ENCODE data around the gene GTPBP8. TPM values are rescaled to one million over a fixed set of nuclear protein-coding genes. Genes with fewer than 3 reads are reported as not detected.

The GTPBP8 gene
- total RNA-seq, 1 donor = 33.4 TPM

DNA sequence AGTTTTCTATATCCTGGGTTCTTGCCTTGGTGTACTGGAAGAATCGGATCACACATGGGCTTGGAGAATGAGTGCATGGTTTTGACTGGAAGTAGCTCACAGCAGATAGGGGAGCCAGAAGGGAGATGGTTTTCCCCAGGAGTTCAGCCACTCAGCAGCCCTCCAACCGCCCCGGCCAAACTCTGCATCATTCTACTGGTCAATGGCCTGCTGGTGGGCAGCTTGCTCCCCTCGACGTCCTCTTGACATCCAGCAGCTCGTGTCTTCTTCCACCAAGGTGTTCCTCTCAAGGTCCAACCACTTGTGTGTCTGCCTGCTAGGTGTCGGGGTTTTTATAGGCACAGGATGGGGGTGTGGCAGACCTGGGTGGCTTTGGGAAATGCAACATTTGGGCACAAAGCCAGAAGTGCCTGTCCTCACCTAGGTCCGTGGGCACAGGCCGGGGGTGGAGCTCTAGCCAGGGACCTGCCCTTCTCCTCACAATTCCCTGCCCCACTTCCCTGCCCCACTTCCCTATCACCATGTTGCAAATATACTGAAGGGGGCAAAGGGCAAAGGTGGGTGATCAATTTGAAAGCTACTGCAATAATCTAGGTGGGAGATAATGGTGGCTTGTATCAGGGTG, 3.0 kb upstream of the GTPBP8 start:
- no peak for TF ChIP-seq CTCF (IDR thresholded peaks at IDR 0.05; ENCODE audit: insufficient read depth, low read length)
- no peak overlapping the region for H3K4me3 ChIP-seq (ENCODE audit: low read depth, low read length)
- no peak for DNase-seq (ENCODE audit: low read depth)

GRCh38 chr3:112995800-112996199, 5.0 kb downstream of the GTPBP8 start:
- TF ChIP-seq CTCF (IDR thresholded peaks at IDR 0.05; ENCODE audit: insufficient read depth, low read length) = no peak
- no peak for DNase-seq (ENCODE audit: low read depth)
- H3K4me3 ChIP-seq (ENCODE audit: low read depth, low read length) = no peak overlapping the region

DNA sequence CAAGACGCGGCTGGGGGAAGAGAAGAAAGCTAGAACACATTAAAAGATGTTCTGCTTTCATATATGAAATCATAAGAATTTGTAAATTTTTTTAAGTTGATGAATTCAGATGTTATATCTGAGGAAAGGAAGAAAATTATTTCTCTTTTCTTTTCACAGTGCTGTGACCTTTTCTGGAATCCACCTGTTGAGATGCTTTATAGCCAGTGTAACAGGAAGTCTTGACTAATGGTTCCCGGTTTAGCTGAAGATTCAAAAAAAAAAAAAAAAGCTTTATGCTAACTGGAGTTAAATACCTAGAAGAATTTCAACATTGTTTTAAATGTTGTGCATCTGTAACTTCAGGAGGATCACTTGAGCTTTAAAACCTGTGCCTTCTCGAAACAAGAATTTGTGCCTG, 9.9 kb downstream of the GTPBP8 start:
- no peak for TF ChIP-seq CTCF (IDR thresholded peaks at IDR 0.05; ENCODE audit: insufficient read depth, low read length)
- DNase-seq (ENCODE audit: low read depth) = no peak

DNA sequence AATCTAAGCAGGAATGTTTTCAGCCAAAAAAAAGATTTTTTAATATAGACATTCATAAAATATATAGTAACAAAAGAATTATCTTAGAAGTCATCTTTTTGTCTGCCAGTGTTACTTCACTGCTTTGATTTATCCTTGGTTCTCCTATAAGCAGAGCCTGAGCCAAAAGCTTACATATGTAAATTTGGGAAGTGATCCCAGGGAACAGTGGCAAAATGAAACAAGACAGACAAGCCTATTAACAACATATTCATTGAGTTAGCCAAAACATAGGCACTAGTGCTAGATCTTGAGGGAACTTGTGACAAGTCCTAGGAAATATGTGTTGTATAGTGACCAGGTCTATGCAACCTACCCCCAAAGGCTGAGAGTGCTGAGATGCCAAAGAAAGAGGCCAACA, 11.3 kb downstream of the GTPBP8 start:
- no peak for TF ChIP-seq CTCF (IDR thresholded peaks at IDR 0.05; ENCODE audit: insufficient read depth, low read length)
- no peak overlapping the region for H3K4me3 ChIP-seq (ENCODE audit: low read depth, low read length)
- DNase-seq (ENCODE audit: low read depth) = no peak

More for the DNA sequence above, 9.9 kb downstream of the GTPBP8 start:
- H3K4me3 ChIP-seq (ENCODE audit: low read depth, low read length) = no peak overlapping the region

GRCh38 chr3:113002679-113003078, 11.9 kb downstream of the GTPBP8 start:
- DNase-seq (ENCODE audit: low read depth) = no peak
- H3K4me3 ChIP-seq (ENCODE audit: low read depth, low read length) = no peak overlapping the region
- no peak for TF ChIP-seq CTCF (IDR thresholded peaks at IDR 0.05; ENCODE audit: insufficient read depth, low read length)

DNA sequence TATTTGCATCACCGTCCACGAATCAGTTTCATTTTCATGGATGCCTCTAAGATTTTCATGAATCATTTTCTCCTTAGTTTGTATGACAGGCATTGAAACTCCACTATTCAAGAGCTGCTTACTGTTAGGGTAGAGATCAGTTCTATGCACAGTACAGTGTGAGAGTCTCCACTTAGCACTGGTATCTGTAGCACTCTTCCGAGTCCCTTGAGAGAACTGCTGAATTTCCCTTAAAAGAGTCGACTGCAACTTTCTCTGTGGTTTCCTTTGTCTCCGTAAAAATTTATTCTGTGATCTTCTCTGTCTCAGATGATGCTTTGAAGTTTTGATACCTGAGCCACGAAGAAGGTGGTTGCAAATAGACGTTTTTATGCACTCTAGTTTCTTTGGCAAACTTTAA, 14.8 kb downstream of the GTPBP8 start:
- no peak for DNase-seq (ENCODE audit: low read depth)
- TF ChIP-seq CTCF (IDR thresholded peaks at IDR 0.05; ENCODE audit: insufficient read depth, low read length) = no peak
- no peak overlapping the region for H3K4me3 ChIP-seq (ENCODE audit: low read depth, low read length)
